Measurements from ENCODE around the gene CCDC91. TPM values are rescaled to one million over a fixed set of nuclear protein-coding genes. Genes with fewer than 3 reads are reported as not detected.

Gene CCDC91
- total RNA-seq, 1 experiment from 2014 or later, result 15.7 TPM

DNA sequence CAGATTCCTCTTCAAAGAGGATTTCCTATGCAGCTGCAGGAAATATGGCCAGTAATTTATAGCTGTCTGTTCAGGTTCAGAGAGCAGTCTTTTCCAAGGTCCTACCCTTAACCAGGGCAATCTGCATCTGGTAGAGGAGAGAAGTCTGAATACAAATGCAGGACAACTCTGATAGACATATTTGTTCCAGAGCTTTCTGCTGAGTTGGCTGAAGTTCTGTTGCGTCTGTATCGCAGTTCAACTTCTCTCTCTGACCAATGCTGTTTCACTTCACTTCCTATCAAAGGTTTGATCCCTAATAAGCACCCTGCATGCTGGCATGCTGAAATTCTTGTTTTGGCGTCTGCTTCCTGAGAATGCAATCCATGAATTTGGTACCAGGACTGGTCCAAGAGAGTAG is 14.0 kb upstream of the CCDC91 start:
- no peaks in the 10 kb centered on the region for H3K27me3 Mint-ChIP-seq (ENCODE audit: low read depth)
- no peaks in the 10 kb centered on the region for H3K36me3 Mint-ChIP-seq
- ChIA-PET CTCF (no interaction called here), POLR2A (no interaction called here)
- peaks cover 1% of the 10 kb centered on the region; the same call in 1 of the 2 replicates for H3K9me3 Mint-ChIP-seq
- ATAC-seq (no peak), DNase-seq (ENCODE audit: low spot score) (no peak)
- H3K4me3 Mint-ChIP-seq, result no peak overlapping the region
- TF ChIP-seq ZNF232 (CRISPR knock-in tag; IDR thresholded peaks at IDR 0.05) (no peak), ZNF281 (CRISPR knock-in tag; IDR thresholded peaks at IDR 0.05) (no peak), ATF2 (CRISPR knock-in tag; IDR thresholded peaks at IDR 0.05; ENCODE audit: borderline replicate concordance, low read depth) (no peak), TEAD4 (CRISPR knock-in tag; IDR thresholded peaks at IDR 0.05) (no peak), ZNF512 (CRISPR knock-in tag; IDR thresholded peaks at IDR 0.05; ENCODE audit: borderline replicate concordance) (no peak), ERG (CRISPR knock-in tag; IDR thresholded peaks at IDR 0.05) (no peak), JUN (CRISPR knock-in tag; IDR thresholded peaks at IDR 0.05) (no peak), SMAD4 (CRISPR knock-in tag; IDR thresholded peaks at IDR 0.05) (no peak), ZNF263 (CRISPR knock-in tag; IDR thresholded peaks at IDR 0.05; ENCODE audit: low read depth) (no peak), JAZF1 (CRISPR knock-in tag; IDR thresholded peaks at IDR 0.05) (no peak), NFE2L1 (CRISPR knock-in tag; IDR thresholded peaks at IDR 0.05) (no peak), ESRRA (CRISPR knock-in tag; IDR thresholded peaks at IDR 0.05; ENCODE audit: borderline replicate concordance) (no peak), GTF2I (CRISPR knock-in tag; conservative IDR thresholded peaks at IDR 0.05) (no peak), HMGA2 (CRISPR knock-in tag; IDR thresholded peaks at IDR 0.05) (no peak), MLX (CRISPR knock-in tag; IDR thresholded peaks at IDR 0.05) (no peak)
- TF ChIP-seq, protein P1, sequence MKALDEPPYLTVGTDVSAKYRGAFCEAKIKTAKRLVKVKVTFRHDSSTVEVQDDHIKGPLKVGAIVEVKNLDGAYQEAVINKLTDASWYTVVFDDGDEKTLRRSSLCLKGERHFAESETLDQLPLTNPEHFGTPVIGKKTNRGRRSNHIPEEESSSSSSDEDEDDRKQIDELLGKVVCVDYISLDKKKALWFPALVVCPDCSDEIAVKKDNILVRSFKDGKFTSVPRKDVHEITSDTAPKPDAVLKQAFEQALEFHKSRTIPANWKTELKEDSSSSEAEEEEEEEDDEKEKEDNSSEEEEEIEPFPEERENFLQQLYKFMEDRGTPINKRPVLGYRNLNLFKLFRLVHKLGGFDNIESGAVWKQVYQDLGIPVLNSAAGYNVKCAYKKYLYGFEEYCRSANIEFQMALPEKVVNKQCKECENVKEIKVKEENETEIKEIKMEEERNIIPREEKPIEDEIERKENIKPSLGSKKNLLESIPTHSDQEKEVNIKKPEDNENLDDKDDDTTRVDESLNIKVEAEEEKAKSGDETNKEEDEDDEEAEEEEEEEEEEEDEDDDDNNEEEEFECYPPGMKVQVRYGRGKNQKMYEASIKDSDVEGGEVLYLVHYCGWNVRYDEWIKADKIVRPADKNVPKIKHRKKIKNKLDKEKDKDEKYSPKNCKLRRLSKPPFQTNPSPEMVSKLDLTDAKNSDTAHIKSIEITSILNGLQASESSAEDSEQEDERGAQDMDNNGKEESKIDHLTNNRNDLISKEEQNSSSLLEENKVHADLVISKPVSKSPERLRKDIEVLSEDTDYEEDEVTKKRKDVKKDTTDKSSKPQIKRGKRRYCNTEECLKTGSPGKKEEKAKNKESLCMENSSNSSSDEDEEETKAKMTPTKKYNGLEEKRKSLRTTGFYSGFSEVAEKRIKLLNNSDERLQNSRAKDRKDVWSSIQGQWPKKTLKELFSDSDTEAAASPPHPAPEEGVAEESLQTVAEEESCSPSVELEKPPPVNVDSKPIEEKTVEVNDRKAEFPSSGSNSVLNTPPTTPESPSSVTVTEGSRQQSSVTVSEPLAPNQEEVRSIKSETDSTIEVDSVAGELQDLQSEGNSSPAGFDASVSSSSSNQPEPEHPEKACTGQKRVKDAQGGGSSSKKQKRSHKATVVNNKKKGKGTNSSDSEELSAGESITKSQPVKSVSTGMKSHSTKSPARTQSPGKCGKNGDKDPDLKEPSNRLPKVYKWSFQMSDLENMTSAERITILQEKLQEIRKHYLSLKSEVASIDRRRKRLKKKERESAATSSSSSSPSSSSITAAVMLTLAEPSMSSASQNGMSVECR (CRISPR knock-in tag; IDR thresholded peaks at IDR 0.05; ENCODE audit: borderline replicate concordance), result no peak
- TF ChIP-seq, protein P2, sequence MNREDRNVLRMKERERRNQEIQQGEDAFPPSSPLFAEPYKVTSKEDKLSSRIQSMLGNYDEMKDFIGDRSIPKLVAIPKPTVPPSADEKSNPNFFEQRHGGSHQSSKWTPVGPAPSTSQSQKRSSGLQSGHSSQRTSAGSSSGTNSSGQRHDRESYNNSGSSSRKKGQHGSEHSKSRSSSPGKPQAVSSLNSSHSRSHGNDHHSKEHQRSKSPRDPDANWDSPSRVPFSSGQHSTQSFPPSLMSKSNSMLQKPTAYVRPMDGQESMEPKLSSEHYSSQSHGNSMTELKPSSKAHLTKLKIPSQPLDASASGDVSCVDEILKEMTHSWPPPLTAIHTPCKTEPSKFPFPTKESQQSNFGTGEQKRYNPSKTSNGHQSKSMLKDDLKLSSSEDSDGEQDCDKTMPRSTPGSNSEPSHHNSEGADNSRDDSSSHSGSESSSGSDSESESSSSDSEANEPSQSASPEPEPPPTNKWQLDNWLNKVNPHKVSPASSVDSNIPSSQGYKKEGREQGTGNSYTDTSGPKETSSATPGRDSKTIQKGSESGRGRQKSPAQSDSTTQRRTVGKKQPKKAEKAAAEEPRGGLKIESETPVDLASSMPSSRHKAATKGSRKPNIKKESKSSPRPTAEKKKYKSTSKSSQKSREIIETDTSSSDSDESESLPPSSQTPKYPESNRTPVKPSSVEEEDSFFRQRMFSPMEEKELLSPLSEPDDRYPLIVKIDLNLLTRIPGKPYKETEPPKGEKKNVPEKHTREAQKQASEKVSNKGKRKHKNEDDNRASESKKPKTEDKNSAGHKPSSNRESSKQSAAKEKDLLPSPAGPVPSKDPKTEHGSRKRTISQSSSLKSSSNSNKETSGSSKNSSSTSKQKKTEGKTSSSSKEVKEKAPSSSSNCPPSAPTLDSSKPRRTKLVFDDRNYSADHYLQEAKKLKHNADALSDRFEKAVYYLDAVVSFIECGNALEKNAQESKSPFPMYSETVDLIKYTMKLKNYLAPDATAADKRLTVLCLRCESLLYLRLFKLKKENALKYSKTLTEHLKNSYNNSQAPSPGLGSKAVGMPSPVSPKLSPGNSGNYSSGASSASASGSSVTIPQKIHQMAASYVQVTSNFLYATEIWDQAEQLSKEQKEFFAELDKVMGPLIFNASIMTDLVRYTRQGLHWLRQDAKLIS (CRISPR knock-in tag; IDR thresholded peaks at IDR 0.05; ENCODE audit: borderline replicate concordance), result no peak
- H3K4me1 Mint-ChIP-seq, result no peaks in the 10 kb centered on the region
- no peak overlapping the region for H3K27ac Mint-ChIP-seq
